ENCODE measurements around the gene OR5H14.

GRCh38 chr3:98172621-98173020 is 25.3 kb downstream of the OR5H14 start:
- no peak for TF ChIP-seq CTCF (IDR thresholded peaks at IDR 0.05; ENCODE audit: low read length)
- TF ChIP-seq EZH2 (optimal IDR thresholded peaks at IDR 0.05; ENCODE audit: low read depth, low read length) = no peak
- TF ChIP-seq EZH2phosphoT487 (IDR thresholded peaks at IDR 0.05; ENCODE audit: low read length) = no peak
